A673 (cell line): ENCODE measurements around the gene SERTM1.

Source experiments
- EZH2 ChIP-seq: fragments of 200-600 bp; sonication (generic); IDR thresholded peaks from 2 replicates; pipeline ENCODE4 v1.6.1; 2017; ENCODE audit warnings: borderline replicate concordance, low read depth, mild to moderate bottlenecking, mixed read lengths, antibody characterized with exemption, low read length; ENCODE audit not compliant: poor library complexity, severe bottlenecking
- TF ChIP-seq, protein P1 (sequence below): fragments of 300-800, 200-600 bp; sonication (generic); conservative IDR thresholded peaks from 2 replicates; pipeline ENCODE4 v1.5.1; 2017; ENCODE audit warnings: low read depth, mild to moderate bottlenecking, antibody characterized with exemption, low read length, moderate library complexity, mixed read lengths

DNA sequence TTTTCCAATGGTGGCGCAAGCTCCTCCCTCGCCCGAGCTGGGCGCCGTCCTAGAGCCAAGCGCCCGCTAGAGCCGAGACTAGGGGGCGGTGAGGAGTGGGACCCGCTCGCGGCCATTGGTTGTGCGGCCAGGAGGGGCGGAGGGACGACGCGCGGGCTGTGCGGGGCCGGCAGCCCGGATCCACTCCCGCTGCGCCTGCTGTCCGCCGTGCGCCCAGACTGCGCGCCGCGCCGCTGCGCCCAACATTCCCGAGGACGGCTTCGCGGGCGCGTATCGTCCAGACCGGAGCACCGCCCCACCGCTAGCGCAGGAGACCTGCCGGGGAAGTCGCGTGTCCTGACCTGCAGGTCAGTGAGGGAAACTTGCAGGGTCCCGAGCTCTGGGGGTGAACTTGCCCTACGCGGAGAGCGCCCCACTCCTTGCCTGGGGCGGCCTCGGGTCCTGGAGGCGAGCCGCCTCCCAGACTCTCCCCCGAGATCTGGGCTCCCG is at the start of gene SERTM1:
- TF ChIP-seq, protein P1, sequence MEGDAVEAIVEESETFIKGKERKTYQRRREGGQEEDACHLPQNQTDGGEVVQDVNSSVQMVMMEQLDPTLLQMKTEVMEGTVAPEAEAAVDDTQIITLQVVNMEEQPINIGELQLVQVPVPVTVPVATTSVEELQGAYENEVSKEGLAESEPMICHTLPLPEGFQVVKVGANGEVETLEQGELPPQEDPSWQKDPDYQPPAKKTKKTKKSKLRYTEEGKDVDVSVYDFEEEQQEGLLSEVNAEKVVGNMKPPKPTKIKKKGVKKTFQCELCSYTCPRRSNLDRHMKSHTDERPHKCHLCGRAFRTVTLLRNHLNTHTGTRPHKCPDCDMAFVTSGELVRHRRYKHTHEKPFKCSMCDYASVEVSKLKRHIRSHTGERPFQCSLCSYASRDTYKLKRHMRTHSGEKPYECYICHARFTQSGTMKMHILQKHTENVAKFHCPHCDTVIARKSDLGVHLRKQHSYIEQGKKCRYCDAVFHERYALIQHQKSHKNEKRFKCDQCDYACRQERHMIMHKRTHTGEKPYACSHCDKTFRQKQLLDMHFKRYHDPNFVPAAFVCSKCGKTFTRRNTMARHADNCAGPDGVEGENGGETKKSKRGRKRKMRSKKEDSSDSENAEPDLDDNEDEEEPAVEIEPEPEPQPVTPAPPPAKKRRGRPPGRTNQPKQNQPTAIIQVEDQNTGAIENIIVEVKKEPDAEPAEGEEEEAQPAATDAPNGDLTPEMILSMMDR = no peak
- TF ChIP-seq EZH2 = no peak
